ENCODE results near the gene MCTP1. TPM values are rescaled to one million over a fixed set of nuclear protein-coding genes. Genes with fewer than 3 reads are reported as not detected.

Gene MCTP1
- total RNA-seq, 1 donor from 2014 or later = 7.8 TPM

DNA sequence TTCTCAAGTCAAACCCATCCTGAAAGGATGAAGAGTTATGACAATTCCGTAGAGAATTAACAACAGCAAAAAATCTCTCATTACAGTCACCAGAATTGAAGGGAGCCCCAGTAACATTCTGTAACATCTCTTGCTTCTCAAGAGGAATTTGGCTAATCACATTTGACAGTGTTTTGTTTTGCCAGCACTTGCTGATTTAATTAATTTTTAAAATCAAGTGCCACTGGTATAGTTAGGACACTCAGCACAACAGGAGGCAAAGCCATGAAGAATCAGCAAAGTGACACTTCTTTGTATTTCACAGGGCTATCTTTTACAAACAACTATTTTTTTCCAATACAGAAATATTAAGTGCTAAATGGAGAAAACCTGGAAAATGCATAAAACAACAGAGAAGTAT is 152.8 kb downstream of the MCTP1 start:
- Histone ChIP-seq H3K9me3 (replicated peaks) (peaks cover 4% of the 10 kb centered on the region), H3K4me1 (no peaks in the 10 kb centered on the region), H3K36me3 (no peaks in the 10 kb centered on the region), H3K4me3 (no peak overlapping the region), H3K27ac (replicated peaks) (no peak overlapping the region), H3K27me3 (ENCODE audit: low read depth) (no peaks in the 10 kb centered on the region)
- TF ChIP-seq, protein P1, sequence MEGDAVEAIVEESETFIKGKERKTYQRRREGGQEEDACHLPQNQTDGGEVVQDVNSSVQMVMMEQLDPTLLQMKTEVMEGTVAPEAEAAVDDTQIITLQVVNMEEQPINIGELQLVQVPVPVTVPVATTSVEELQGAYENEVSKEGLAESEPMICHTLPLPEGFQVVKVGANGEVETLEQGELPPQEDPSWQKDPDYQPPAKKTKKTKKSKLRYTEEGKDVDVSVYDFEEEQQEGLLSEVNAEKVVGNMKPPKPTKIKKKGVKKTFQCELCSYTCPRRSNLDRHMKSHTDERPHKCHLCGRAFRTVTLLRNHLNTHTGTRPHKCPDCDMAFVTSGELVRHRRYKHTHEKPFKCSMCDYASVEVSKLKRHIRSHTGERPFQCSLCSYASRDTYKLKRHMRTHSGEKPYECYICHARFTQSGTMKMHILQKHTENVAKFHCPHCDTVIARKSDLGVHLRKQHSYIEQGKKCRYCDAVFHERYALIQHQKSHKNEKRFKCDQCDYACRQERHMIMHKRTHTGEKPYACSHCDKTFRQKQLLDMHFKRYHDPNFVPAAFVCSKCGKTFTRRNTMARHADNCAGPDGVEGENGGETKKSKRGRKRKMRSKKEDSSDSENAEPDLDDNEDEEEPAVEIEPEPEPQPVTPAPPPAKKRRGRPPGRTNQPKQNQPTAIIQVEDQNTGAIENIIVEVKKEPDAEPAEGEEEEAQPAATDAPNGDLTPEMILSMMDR (IDR thresholded peaks at IDR 0.05; ENCODE audit: borderline replicate concordance) = no peak
- intact Hi-C loops (cut with micrococcal nuclease) = no loop called here
- DNase-seq = no peak

DNA sequence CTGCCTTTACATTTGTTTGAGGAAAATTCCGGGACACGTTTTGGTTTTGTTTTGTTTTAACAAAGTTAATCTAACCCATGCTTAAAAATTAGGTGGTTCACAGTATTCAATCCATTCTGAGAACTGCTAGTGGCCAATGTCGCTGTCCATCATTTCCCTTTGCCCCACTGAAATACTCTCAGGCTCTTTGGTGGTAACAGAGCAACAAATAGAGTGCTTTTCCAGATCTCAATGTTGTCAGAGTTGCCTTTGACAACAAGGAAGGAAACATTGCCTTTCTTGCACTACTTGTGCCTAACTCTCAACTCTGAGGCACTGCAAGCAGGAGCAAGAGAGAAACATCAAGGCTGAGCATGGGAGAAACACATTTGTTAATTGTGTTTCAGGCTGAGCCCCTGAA is 154.0 kb downstream of the MCTP1 start:
- Histone ChIP-seq H3K9me3 (replicated peaks) (peaks cover 4% of the 10 kb centered on the region), H3K27ac (replicated peaks) (peak overlapping the region; percentile 48), H3K27me3 (ENCODE audit: low read depth) (no peaks in the 10 kb centered on the region), H3K36me3 (no peaks in the 10 kb centered on the region), H3K4me3 (no peak overlapping the region), H3K4me1 (no peaks in the 10 kb centered on the region)
- DNase-seq = no peak
- TF ChIP-seq, protein P1 (IDR thresholded peaks at IDR 0.05; ENCODE audit: borderline replicate concordance) = no peak
- intact Hi-C loops (cut with micrococcal nuclease) = no loop called here

DNA sequence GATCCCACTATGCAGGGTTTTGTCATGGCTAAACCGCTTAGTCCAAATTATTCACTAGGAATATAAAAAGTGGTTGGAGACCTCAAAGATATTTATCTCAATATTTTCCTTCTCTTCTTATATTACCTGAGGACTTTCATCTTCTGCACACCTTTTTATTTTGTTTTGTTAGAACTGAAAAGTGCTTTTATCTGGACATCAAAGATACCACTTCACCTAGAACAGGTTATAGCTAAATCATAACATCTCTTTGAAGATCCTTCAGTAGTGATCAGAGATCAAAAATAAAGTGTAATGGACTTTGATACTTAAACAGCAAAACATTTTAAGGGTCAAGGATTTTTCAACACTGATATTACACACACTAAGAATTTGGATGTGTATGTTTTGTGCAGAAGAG is 160.2 kb downstream of the MCTP1 start:
- H3K4me3 ChIP-seq = no peak overlapping the region
- intact Hi-C loops (cut with micrococcal nuclease) = no loop called here
- no peaks in the 10 kb centered on the region for H3K36me3 ChIP-seq
- DNase-seq = no peak
- peaks cover 21% of the 10 kb centered on the region for H3K9me3 ChIP-seq (replicated peaks)
- no peaks in the 10 kb centered on the region for H3K4me1 ChIP-seq
- no peak overlapping the region for H3K27ac ChIP-seq (replicated peaks)
- TF ChIP-seq, protein P1 (IDR thresholded peaks at IDR 0.05; ENCODE audit: borderline replicate concordance) = no peak
- H3K27me3 ChIP-seq (ENCODE audit: low read depth) = no peaks in the 10 kb centered on the region

DNA sequence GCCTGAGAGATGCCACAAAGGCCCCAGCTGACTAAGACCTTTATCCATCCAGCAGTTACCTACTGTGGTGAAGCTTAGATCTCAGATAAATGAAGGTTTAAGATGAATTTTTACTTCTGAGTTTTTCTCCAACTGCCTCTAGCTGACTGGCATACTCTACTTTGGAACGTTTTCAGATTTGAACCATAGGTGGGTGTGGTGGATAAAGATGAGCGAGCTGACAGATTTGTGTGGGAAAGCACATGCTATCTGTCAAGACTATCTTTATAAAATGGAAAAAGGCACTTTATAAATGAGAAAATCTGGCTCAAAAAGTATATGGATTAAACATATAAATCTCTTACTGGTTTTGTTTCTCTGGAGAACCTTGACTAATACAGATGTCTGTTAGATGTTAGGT is 160.8 kb downstream of the MCTP1 start:
- peaks cover 21% of the 10 kb centered on the region for H3K9me3 ChIP-seq (replicated peaks)
- no peak for DNase-seq
- no peak overlapping the region for H3K4me3 ChIP-seq
- intact Hi-C loops (cut with micrococcal nuclease) = no loop called here
- TF ChIP-seq, protein P1 (IDR thresholded peaks at IDR 0.05; ENCODE audit: borderline replicate concordance) = no peak
- H3K27ac ChIP-seq (replicated peaks) = no peak overlapping the region
- no peaks in the 10 kb centered on the region for H3K36me3 ChIP-seq
- H3K27me3 ChIP-seq (ENCODE audit: low read depth) = no peaks in the 10 kb centered on the region
- H3K4me1 ChIP-seq = no peaks in the 10 kb centered on the region

DNA sequence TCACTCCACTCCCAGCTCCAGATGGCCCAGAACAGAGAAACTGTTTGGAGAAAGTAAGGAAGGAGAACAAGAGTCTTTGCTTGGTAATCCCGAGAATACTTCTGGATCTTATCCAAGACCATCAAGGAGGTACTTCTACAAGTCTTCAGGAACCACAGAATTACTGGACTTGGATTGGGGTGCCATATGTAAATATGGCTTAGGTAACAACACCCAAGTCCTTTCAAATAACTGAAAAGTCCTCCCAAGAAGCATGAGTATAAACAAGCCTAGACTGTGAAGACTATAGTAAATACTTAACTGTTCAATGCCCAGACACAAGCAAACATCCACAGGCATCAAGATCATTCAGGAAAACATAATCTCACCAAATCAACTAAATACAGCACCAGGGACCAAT is 170.0 kb downstream of the MCTP1 start:
- H3K9me3 ChIP-seq (replicated peaks) = peaks cover 18% of the 10 kb centered on the region
- intact Hi-C loops (cut with micrococcal nuclease) = no loop called here
- no peaks in the 10 kb centered on the region for H3K4me1 ChIP-seq
- no peaks in the 10 kb centered on the region for H3K27me3 ChIP-seq (ENCODE audit: low read depth)
- no peaks in the 10 kb centered on the region for H3K36me3 ChIP-seq
- TF ChIP-seq, protein P1 (IDR thresholded peaks at IDR 0.05; ENCODE audit: borderline replicate concordance) = no peak
- H3K4me3 ChIP-seq = no peak overlapping the region
- no peak for DNase-seq
- no peak overlapping the region for H3K27ac ChIP-seq (replicated peaks)

DNA sequence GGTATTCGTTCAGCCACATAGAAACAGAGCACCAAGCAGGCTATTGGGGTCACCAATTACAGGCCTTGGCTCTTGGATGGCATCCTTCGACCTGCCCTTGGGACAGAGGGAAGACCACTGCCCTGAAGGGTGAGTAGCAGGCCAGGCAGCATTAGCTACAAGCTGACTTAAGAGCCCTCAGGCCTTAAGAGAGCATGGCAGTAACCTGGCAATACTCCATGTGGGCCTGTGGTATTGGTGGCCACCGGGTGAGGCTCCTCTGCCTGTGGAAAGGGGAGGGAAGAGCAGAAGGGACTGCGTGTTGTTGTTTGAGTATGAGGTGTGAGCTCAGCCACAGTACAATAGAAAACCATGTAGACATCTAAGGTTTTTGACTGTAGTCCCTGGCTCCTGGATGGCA is 170.6 kb downstream of the MCTP1 start:
- intact Hi-C loops (cut with micrococcal nuclease) = no loop called here
- TF ChIP-seq, protein P1 (IDR thresholded peaks at IDR 0.05; ENCODE audit: borderline replicate concordance) = no peak
- H3K27ac ChIP-seq (replicated peaks) = no peak overlapping the region

More for the DNA sequence above, 170.6 kb downstream of the MCTP1 start:
- H3K27me3 ChIP-seq (ENCODE audit: low read depth) = no peaks in the 10 kb centered on the region
- peaks cover 18% of the 10 kb centered on the region for H3K9me3 ChIP-seq (replicated peaks)
- no peaks in the 10 kb centered on the region for H3K4me1 ChIP-seq
- H3K36me3 ChIP-seq = no peaks in the 10 kb centered on the region
- no peak for DNase-seq
- H3K4me3 ChIP-seq = no peak overlapping the region

Measured in left ventricle myocardium inferior (tissue), 1 donor.